Neural cell (in vitro differentiated cells): ENCODE results near the gene LRR1. TPM values are rescaled to one million over a fixed set of nuclear protein-coding genes. Genes with fewer than 3 reads are reported as not detected.

Experiments
- H2AFZ ChIP-seq: fragments of 200-600, 300-800 bp; sonication (generic), shearing (Covaris generic); 2 replicates; pipeline ENCODE4 v1.6.0; 2014; ENCODE audit warnings: low read depth, mild to moderate bottlenecking, antibody characterized with exemption, low read length, moderate library complexity
- H3F3A ChIP-seq: fragments of 200-600 bp; shearing (Covaris generic); 2 replicates; pipeline ENCODE4 v1.6.1; 2016; ENCODE audit warnings: mild to moderate bottlenecking, moderate library complexity, mixed read lengths, antibody characterized with exemption, low read length; ENCODE audit not compliant: insufficient read depth, poor library complexity, severe bottlenecking
- H3K27ac ChIP-seq: fragments of 200-600, 300-800 bp; sonication (generic), shearing (Covaris generic); 2 replicates; pipeline ENCODE4 v1.5.1; 2014; ENCODE audit warnings: mild to moderate bottlenecking, low read length, moderate library complexity
- H3K27me3 ChIP-seq: fragments of 300-800, 200-600 bp; sonication (generic), shearing (Covaris generic); 2 replicates; pipeline ENCODE4 v1.6.0; 2014; ENCODE audit warnings: mild to moderate bottlenecking, low read depth, low read length, moderate library complexity; ENCODE audit not compliant: insufficient read depth
- H3K36me3 ChIP-seq: fragments of 300-800, 200-600 bp; sonication (generic), shearing (Covaris generic); 2 replicates; pipeline ENCODE4 v1.5.1; 2014; ENCODE audit warnings: mild to moderate bottlenecking, antibody characterized with exemption, low read length, moderate library complexity; ENCODE audit not compliant: insufficient read depth
- H3K4me2 ChIP-seq: fragments of 300-800, 200-600 bp; sonication (generic), shearing (Covaris generic); 2 replicates; pipeline ENCODE4 v1.6.0; 2014; ENCODE audit warnings: mild to moderate bottlenecking, low read length
- H3K4me3 ChIP-seq: fragments of 300-800, 200-600 bp; sonication (generic), shearing (Covaris generic); 2 replicates; pipeline ENCODE4 v1.5.1; 2014; ENCODE audit warnings: mild to moderate bottlenecking, low read length, moderate library complexity
- H3K79me2 ChIP-seq: fragments of 200-600 bp; shearing (Covaris generic); replicated peaks from 2 replicates; pipeline ENCODE4 v1.6.0; 2014; ENCODE audit warnings: mild to moderate bottlenecking, low read length, moderate library complexity; ENCODE audit not compliant: insufficient read depth
- H3K9ac ChIP-seq: fragments of 300-800, 200-600 bp; sonication (generic), shearing (Covaris generic); 2 replicates; pipeline ENCODE4 v1.6.1; 2016; ENCODE audit warnings: mild to moderate bottlenecking, low read length, mixed read lengths
- H3K9me2 ChIP-seq: fragments of 200-600 bp; shearing (Covaris generic); 2 replicates; pipeline ENCODE4 v1.6.1; 2016; ENCODE audit warnings: mild to moderate bottlenecking, low read length, mixed read lengths; ENCODE audit not compliant: insufficient read depth
- H3K9me3 ChIP-seq: fragments of 200-600, 300-800 bp; sonication (generic), shearing (Covaris generic); 2 replicates; pipeline ENCODE4 v1.6.1; 2016; ENCODE audit warnings: mild to moderate bottlenecking, mixed run types, low read length, moderate library complexity, mixed read lengths
- H4K20me1 ChIP-seq: fragments of 200-600 bp; shearing (Covaris generic); 2 replicates; pipeline ENCODE4 v1.6.1; 2016; ENCODE audit warnings: mild to moderate bottlenecking, mixed run types; ENCODE audit not compliant: insufficient read depth
- EP300 ChIP-seq: fragments of 450-650 bp; conservative IDR thresholded peaks from 2 replicates; pipeline ENCODE4 v1.6.1; 2014; ENCODE audit warnings: antibody characterized with exemption, mild to moderate bottlenecking, moderate library complexity; ENCODE audit not compliant: poor library complexity, severe bottlenecking
- EZH2 ChIP-seq: fragments of 200-600, 300-800 bp; shearing (Covaris generic), sonication (generic); IDR thresholded peaks from 2 replicates; pipeline ENCODE4 v1.6.1; 2014; ENCODE audit warnings: antibody characterized with exemption, low read length, borderline replicate concordance, mild to moderate bottlenecking; ENCODE audit not compliant: insufficient read depth, poor library complexity, severe bottlenecking
- MXI1 ChIP-seq: fragments of 450-650 bp; conservative IDR thresholded peaks from 2 replicates; pipeline ENCODE4 v1.6.1; 2014; ENCODE audit warnings: antibody characterized with exemption, mild to moderate bottlenecking; ENCODE audit not compliant: poor library complexity, severe bottlenecking
- POLR2AphosphoS5 ChIP-seq: IDR thresholded peaks from 2 replicates; pipeline ENCODE4 v1.6.1; 2012
- RAD21 ChIP-seq: fragments of 450-650 bp; conservative IDR thresholded peaks from 2 replicates; pipeline ENCODE4 v1.6.1; 2014; ENCODE audit warnings: antibody characterized with exemption, mild to moderate bottlenecking, moderate library complexity
- SMC3 ChIP-seq: fragments of 450-650 bp; conservative IDR thresholded peaks from 2 replicates; pipeline ENCODE4 v1.6.1; 2014; ENCODE audit warnings: antibody characterized with exemption, mild to moderate bottlenecking, moderate library complexity; ENCODE audit not compliant: poor library complexity
- TAF1 ChIP-seq: IDR thresholded peaks from 2 replicates; pipeline ENCODE4 v1.6.1; 2012; ENCODE audit warnings: low read depth
- polyA plus RNA-seq: library from polyadenylated mRNA; depleted of rRNA; stranded (reverse); fragments of >200 nt; gene quantifications from 2 replicates; pipeline ENCODE4 v1.2.3, GENCODE V29; 2014
- TF ChIP-seq, protein P1 (sequence below): IDR thresholded peaks from 2 replicates; pipeline ENCODE4 v1.6.1; 2012; ENCODE audit warnings: borderline replicate concordance
- TF ChIP-seq, protein P2 (sequence below): fragments of 450-650 bp; IDR thresholded peaks from 2 replicates; pipeline ENCODE4 v1.5.1; 2014; ENCODE audit warnings: antibody characterized with exemption, mild to moderate bottlenecking, moderate library complexity; ENCODE audit not compliant: poor library complexity, severe bottlenecking

The LRR1 gene
- polyA plus RNA-seq, 1 donor from 2014 or later: 4.4 TPM

DNA sequence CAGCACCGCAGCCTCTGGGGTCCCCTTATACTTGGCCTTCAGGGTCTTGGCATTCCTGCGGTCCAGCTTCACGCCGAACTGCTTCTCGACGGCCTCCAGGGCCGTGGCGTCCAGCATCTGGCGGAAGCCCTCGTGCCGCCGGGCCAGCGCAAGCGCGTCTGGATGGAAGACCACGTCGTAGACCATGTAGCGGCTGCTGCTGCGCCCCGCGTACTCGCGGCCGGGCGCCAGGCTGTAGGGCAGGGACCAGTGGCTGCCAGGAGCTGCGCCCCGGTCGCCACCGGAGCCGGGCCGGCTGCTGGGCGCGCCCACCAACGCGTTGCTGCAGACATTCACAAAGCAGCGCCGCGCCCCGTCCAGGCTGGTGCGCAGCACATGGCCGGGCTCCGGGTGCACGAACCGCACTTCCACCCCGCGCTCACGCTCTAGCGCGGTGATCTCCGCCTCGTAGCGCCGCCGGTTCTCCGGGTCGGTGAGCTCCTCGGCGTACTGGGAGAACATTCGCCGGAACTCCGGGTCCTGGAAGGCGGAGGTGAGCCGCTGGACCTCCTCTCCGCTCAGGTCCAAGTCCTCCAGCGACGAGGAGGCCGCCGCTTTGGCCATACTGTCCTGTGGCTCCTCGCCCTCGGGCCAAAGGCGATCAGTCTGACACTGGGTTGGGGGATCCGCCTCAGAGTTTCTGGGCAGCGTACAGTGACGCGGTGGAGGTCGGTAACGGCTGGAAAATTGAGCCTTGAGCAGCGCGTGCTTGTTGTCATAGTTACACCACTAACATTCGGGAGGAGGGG lies 36.0 kb downstream of the LRR1 start, which contains the start of gene DNAAF2:
Gene DNAAF2, minus strand, starts transcription at position 698 of the 788 bp plus-strand sequence. Its CDS starts 95 bp downstream, at position 603.
- Histone ChIP-seq H3K9ac (peak within 1 kb of the TSS; percentile 91), H3K27ac (peak within 1 kb of the TSS; percentile 96), H3K9me2 (no peaks in the 10 kb centered on the region), H4K20me1 (no peaks in the 10 kb centered on the region), H3K36me3 (no peaks in the 10 kb centered on the region), H3K9me3 (no peaks in the 10 kb centered on the region), H3F3A (no peaks in the 10 kb centered on the region), H3K27me3 (no peaks in the 10 kb centered on the region), H3K4me2 (peak within 1 kb of the TSS; percentile 53), H3K4me3 (peak within 1 kb of the TSS; percentile 96), H3K79me2 (peaks cover 45% of the 10 kb centered on the region), H2AFZ (peak within 1 kb of the TSS; percentile 87)
- no peak for TF ChIP-seq POLR2AphosphoS5
- peak; percentile 18 for TF ChIP-seq EP300
- TF ChIP-seq, protein P1, sequence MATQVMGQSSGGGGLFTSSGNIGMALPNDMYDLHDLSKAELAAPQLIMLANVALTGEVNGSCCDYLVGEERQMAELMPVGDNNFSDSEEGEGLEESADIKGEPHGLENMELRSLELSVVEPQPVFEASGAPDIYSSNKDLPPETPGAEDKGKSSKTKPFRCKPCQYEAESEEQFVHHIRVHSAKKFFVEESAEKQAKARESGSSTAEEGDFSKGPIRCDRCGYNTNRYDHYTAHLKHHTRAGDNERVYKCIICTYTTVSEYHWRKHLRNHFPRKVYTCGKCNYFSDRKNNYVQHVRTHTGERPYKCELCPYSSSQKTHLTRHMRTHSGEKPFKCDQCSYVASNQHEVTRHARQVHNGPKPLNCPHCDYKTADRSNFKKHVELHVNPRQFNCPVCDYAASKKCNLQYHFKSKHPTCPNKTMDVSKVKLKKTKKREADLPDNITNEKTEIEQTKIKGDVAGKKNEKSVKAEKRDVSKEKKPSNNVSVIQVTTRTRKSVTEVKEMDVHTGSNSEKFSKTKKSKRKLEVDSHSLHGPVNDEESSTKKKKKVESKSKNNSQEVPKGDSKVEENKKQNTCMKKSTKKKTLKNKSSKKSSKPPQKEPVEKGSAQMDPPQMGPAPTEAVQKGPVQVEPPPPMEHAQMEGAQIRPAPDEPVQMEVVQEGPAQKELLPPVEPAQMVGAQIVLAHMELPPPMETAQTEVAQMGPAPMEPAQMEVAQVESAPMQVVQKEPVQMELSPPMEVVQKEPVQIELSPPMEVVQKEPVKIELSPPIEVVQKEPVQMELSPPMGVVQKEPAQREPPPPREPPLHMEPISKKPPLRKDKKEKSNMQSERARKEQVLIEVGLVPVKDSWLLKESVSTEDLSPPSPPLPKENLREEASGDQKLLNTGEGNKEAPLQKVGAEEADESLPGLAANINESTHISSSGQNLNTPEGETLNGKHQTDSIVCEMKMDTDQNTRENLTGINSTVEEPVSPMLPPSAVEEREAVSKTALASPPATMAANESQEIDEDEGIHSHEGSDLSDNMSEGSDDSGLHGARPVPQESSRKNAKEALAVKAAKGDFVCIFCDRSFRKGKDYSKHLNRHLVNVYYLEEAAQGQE: peak; percentile 54
- TF ChIP-seq TAF1: peak; percentile 45
- TF ChIP-seq MXI1: peak; percentile 98
- TF ChIP-seq RAD21: no peak
- TF ChIP-seq, protein P2, sequence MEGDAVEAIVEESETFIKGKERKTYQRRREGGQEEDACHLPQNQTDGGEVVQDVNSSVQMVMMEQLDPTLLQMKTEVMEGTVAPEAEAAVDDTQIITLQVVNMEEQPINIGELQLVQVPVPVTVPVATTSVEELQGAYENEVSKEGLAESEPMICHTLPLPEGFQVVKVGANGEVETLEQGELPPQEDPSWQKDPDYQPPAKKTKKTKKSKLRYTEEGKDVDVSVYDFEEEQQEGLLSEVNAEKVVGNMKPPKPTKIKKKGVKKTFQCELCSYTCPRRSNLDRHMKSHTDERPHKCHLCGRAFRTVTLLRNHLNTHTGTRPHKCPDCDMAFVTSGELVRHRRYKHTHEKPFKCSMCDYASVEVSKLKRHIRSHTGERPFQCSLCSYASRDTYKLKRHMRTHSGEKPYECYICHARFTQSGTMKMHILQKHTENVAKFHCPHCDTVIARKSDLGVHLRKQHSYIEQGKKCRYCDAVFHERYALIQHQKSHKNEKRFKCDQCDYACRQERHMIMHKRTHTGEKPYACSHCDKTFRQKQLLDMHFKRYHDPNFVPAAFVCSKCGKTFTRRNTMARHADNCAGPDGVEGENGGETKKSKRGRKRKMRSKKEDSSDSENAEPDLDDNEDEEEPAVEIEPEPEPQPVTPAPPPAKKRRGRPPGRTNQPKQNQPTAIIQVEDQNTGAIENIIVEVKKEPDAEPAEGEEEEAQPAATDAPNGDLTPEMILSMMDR: no peak
- TF ChIP-seq SMC3: no peak
- no peak for TF ChIP-seq EZH2

DNA sequence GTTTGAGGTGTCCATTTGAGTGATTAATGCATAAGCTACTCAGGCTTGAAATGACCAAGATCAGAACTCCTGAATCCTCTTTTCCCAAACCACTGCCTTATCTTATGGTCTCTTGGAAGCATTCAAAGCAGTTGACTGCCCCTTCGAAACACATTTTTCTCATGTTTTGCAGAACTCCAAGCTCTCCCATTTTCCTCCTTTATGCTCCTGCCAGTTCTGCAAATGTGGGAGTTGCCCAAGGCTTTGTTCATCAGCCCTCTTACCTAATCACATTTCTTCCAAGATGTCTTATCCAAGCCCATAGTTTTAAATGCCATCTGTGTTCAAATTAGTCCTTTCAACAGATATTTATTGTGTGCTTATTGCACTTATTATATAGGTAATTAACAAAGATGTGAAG lies 38.1 kb downstream of the LRR1 start:
- Histone ChIP-seq H3F3A (no peaks in the 10 kb centered on the region), H3K9me3 (no peaks in the 10 kb centered on the region), H3K4me3 (no peak overlapping the region), H2AFZ (no peak overlapping the region), H3K9me2 (no peaks in the 10 kb centered on the region), H3K27me3 (no peaks in the 10 kb centered on the region), H3K79me2 (peaks cover 26% of the 10 kb centered on the region), H3K36me3 (no peaks in the 10 kb centered on the region), H3K4me2 (no peak overlapping the region), H3K27ac (no peak overlapping the region), H3K9ac (no peak overlapping the region), H4K20me1 (no peaks in the 10 kb centered on the region)
- TF ChIP-seq EP300: no peak
- no peak for TF ChIP-seq MXI1
- no peak for TF ChIP-seq RAD21
